Measurements from ENCODE around the gene HP1BP3.
A peak's percentile ranks its signal among the peaks of the same experiment; 100 is the strongest.

Gene HP1BP3

DNA sequence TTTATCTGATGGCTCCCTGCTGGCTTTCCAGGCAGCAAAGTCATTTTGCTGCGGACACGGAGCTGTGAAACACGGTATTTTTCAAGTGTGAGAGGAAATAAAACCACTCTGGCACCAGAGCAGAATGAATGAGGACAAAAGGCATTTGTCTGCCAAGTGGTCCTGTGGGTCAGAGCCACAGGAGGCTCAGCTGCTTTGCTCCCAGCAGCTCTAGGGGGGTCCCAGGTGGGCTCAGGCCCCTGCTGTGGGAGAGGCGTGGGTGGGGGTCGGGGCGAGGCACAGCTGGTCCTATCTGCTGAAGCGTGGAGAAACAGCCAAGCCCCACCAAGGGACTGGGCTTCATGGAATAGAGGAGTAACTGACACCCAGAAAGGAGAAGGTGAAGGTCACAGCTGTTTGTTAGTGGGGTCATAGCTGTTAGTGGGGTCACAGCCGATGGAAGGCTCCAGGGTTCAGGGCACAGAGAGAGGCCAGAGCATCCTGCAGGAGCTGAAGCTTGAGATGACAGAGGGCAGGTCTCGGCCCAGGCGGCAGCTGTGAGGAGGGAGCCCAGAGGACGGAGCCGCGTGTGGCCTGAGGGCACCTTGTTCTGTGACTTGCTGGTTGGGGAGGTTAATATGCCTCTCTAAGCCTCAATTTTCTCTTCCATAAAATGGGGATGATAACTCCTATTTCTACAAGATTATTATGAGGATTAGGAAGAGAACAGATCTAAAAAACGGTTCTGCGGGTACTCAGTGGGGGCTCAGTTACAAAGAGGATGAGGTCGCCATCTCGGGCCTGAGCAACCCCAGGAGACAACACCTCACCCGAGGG is 76.4 kb downstream of the HP1BP3 start:
- DNase-seq: no peak

DNA sequence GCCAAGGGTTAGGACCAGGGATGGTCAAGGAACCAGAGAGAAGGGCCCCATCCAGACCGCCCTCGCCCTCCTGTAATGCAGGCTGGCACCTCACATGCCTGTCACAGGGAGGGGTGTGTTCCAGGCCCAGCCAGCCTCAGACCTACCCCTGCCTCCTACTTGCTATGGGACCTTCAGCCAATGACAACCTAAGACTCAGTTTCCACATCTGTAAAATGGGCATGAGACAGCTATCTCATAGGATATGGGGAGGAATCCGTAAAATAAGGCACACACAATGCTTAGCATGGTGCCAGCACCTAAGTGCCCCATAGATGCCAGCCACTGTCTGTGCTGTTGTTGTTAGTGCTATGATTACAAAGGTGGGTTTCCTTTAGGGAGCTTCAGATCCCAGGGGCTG is 77.2 kb downstream of the HP1BP3 start:
- no peak for DNase-seq

DNA sequence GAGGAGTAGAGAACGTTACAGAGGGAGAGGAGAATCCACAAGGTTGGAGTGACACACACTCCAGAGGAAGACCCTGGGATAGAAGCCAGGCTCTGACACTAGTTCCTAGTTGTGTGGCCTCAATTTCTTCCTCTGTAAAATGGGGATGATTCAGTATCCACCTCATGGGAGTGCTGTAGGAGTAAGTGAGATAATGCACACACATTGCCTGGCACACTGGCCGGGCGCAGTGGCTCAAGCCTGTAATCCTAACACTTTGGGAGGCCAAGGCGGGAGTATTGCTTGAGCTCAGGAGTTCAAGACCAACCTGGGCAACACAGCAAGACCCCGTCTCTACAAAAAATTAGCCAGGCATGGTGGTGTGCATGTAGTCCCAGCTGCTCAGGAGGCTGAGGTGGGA is 78.2 kb downstream of the HP1BP3 start:
- no peak for DNase-seq

DNA sequence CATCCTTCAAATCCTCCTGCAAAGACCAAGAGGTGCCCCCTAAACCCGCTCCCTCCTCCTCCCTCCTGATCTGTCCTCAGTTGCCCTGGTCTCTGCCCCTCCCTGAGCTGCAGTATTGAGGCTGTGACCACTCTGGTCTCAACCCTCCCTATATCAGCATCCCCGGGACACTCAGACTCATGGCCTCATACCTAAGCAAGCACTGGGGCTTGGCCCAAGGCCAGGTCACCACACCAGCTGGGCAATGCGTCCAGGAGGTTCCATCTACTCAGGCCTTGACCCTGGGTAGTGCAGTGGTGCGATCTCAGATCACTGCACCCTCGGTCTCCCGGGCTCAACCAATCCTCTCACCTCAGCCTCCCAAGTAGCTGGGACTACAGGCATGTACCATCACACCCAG is 79.0 kb downstream of the HP1BP3 start:
- no peak for DNase-seq

DNA sequence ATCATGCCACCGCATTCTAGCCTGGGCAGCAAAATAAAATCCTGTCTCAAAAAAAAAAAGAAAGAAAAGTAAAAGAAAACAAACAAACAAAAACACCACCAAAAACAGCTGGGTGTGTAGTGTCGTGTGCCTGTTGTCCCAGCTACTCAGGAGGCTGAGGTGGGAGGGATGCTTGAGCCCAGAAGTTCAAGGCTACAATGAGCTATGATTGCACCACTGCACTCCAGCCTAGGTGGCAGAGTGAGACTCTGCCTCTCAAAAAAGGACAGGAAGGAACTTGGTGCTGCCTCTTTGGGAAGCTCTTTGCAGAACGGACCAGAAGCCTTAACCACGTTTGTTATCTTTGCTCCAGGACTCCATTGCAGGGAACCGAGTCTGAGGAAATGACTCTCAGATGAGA is 80.3 kb downstream of the HP1BP3 start:
- no peak for DNase-seq

DNA sequence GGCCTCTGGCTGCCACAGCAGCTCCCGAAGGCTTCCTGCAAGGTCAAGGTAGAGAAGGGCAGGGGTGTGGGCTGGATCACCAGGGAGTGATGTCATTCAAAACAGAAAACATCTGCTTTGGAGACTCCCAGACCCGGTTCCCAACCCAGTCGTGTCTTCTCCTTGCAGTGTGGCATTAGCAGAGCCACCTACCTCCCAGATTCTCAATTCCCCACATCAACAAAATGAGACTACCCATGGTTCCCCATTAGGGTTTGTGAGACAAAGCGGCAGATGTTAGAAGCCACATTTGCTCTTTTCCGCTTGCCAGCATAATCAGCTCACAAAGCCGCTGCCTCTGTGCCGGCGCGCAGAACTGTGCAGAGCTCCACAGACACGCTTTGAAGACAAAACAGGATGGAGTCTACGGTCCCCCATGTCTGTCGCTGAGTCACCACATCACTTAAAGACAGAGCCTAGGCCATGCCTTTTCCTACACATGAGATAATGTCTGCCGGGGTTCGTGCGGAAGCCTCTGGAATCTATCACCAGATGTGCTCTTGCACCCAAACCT is 81.8 kb downstream of the HP1BP3 start:
- DNase-seq: no peak

DNA sequence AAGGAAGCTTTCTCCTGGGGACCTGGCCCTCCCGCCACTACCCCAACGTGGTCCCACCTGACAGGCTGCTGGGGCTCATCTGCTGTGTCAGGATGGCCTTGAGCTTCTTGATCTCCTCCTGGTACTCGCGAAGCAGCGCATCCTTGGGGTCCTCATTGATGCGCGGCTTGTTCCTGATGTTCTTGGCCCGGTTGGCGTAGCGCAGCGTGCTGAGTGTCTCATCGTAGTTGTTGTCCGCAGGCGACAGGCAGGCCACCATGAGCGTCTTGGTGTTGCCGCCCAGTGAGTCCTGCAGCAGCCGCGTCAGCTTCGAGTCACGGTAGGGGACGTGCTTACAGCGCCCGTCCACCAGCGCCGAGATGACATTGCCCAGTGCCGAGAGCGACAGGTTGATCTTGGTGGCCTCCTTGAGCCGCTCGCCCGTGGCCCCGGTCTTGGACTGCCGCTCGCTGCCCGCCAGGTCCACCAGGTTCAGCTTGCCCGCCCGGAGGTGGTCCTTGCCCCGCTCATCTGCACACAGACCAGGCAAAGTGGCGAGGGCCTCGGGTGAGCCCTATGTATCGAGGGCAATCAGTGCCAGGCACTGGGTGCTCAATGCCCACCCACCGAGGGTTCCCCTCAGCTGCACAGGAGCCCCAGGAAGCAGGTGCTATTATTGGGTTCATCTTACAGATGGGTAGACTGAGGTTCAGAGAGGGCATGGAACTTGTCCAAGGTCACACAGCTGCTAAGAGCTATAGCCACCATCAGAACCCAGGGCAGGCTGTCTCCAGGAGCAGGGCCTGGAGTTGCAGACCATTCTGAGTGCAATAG is 82.5 kb downstream of the HP1BP3 start:
- DNase-seq: no peak

DNA sequence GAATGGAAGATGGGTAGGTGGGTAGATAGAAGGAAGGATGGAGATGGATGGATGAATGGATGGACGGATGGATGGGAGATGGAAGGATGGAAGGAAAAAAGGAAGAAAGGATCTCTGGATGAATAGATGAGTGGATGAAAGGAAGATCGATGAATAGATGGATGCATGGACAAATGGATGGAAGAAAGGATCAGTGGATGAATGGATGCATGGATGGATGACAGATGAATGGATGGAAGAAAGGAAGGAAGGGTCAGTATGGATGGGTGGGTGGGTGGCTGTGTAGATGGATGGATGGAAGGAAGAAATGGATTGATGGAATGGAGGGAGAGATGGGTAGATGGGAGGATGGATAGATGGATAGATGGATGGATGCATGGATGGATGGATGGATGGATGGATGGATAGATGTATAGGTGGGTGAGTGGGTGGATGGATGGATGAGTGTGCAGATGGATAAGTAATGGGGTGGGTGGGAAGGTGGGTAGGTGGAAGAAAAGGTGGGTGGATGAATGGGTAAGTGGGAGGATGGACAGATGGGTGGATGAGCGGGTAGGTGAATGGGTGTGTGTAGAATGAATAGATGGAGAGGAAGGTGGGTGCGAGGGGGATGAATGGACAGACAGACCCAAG is 83.9 kb downstream of the HP1BP3 start:
- DNase-seq: no peak

DNA sequence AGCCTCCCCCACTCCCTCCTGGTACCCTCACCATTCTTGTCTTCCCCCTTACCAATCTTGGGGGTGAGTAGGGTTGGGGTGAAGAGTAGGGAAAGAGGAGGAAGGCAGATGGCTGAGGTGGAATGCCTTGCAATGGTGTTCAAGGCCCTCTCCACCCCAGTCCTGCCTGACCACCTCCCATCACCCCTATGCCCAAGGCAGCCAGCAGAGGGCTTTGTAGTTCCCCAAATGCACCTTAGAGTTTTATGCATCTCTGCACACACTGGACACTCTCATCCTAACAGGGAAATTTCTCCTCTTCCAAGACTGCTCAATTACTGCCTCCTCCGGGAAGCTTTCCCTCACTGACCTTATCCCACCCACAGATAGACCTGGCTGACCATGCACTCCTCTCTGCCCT is 84.7 kb downstream of the HP1BP3 start:
- DNase-seq: no peak

DNA sequence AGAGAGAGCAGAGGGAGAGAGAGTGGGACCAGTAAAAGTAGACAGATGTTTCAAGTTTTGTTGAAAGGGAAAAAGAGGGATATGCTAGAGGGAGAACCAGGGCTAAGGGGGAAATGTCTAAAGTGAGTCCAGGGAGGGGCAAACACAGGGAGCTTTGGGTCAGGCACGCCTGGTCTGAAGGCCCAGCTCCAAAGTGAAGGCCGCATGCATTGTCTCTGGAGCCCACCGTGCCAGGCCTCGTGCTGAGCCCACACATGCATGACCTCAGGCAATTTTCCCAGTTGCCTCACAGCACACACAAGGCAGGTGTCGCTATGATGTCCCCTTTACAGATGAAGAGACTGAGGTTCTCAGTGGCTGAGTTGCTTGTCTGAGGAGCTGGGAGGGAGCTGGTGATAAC is 85.3 kb downstream of the HP1BP3 start:
- DNase-seq: no peak

DNA sequence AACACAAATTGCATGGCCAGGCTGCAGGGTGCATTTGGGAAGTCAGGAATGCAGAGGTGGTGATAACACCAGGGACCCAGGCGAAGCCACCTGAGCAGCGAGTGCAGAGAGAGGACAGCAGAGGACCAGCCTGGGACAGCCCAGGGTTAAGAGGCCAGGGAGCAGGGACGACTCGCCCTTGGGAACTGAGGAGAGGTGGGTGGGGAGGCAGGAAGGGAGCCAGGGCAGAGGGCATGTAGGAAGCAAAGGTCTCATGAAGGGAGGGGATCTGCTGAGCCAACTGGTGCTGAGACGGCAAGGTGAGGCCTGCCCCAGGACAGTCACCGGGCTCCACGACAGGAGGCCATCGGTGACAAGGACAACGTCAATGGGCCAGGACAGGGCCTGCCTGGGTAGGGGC is 85.7 kb downstream of the HP1BP3 start:
- no peak for DNase-seq

DNA sequence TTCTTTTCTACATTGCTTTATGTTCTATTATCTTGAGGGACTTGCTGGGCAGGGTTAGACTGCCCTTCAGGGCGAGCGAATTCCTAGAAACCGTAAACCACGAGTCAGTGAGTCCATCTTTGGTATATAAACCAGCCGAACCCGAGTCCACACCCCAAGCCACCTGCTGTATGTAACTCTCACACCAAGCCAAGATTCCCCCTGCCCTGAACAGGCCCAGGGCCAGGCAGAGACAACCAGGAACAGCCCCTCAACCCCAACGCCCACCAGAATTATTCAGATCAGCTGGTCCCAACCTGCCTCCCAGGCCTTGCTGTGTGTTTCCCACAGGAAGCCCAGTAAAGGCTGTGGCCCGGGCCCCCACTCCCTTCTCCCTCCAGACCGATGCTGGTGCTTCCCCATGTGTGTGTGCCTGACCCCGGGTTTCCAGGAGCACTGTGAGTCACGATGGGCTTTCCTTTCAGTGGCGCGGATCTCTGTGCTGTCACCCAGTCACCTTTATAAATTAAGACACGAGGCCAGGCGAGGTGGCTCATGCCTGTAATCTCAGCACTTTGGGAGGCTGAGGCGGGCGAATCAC is 86.4 kb downstream of the HP1BP3 start:
- no peak for DNase-seq

DNA sequence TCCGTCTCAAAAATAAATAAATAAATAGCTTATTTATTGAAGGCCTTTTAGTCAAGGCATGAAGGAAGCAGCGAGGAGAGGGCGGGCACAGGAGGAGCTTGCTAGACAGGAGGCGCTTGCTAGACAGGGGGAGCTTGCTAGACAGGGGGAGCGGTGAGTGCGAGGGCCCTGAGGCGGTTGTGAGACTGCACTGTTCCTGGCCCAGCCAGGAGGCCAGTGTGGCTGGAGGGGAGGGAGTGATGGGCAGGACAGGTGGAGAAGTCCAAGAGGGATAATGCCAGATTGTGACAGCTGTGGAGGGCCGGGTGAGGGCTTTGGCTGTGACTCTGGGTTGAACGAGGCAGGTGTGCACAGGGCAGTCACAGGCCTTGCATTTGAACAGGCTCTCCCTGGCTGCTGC is 87.5 kb downstream of the HP1BP3 start:
- DNase-seq: no peak

DNA sequence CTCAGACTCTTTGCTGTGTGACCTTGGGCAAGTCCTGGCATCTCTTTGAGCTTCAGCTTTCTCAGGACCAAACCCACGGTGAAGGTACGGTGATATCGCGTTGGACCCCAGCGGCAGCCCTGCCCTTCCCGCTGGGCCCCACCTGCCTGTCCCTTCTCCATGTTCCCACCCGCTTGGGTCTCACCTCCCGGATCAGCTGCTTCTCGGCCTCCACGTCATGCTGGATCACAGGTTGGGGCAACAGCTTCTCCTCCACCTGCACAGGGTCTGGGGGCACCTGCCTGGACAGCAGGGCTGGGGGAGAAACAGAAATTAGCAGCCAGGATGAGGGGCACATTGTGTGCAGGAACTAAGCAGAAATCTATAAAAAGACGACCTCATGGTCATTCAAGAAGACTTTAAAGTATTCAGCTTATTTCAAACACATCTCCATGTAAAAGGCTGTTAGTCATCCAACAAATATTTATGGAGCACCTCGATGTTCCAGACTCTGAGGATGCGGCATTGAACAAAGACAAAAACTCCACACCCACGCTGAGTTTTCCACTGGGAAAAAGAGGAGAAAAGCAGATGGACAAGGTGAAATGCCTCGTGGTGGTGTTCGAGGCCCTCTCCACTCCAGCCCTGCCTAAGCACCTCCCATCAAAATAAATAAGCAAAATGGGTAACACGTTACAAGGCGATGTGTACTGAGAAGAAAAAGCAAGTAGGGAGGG is 88.8 kb downstream of the HP1BP3 start:
- no peak for DNase-seq

DNA sequence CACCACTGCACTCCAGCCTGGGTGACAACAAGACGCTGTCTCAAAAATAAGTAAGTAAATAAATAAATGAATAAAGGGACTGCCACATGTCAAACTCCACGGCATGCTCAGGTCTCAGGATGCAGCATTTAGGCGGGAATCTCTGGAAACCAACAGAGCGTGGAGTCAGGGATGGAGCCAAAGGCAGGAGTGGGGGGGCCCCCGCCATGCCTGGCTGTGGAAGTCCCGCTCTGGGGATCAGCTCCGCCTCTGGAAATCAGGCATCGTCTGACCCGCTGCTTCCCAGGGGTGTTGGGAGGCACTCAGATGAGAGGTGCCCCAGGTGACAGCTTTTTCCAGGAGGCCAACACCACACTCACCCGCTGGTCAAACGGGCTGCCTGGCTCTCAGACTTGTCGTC is 89.5 kb downstream of the HP1BP3 start:
- DNase-seq: no peak

DNA sequence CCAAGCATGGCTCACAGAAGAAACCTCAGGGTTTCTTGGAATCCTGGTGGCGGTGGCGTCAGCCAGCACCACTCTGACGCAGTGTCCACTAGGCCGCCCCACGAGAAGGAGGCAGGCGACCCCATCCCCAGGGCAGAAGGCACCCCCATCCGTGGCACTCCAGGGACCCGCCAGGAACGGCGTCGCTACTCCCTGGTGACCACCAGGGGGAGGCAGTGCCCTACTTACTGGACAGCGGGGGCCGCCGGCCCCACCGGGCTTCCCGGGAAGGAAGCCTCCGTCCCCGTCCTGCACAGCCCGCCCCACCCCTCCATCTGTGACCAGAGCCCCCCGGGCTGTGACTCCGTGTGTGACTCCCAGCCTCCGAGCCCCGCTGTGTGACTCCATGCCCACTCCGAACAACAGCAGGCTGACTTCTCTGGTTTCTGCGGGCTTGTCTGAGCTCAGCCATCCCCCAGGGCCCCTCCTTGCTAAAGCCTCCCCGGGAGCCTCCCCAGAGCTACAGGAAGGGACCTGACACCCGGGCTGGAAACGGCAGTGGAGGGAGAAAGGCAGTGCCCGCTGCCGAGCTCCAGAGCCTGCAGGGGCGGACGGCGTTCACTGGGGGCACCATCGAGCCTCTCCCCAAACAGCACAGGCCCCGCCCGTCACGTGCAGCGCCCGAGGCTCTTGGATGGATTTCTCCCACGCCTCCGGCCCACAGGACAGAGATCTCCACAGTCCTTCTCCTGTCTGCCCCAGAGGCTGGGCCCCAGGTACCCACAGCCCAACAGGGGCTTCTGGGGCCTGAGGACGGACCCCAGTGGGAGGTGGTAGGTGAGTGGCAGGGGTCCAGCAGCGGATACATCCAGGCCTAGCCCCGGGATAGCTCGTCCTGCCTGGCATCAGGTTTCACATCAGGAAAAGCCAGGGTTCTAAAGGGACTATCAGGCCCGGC is 90.4 kb downstream of the HP1BP3 start:
- peak; percentile 30 for DNase-seq

DNA sequence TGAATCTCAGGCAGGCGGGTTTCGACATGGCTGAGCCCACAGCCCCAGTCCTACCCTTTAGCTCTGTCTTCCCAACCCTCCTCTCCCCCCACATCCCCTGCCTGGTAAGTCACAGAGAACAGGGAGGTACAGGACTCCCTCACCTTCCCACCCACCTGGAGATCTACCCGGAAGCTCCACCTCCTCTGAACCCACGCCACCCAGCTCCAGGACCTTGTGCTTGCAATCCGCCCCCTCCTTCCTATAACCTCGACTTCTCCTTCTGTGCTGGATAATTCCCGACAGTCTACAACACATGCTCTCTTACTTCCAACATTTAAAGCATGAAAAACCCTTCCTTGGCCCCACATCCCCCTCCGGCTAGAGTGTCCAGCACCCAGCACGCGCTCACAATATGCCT is 91.6 kb downstream of the HP1BP3 start:
- DNase-seq: no peak

DNA sequence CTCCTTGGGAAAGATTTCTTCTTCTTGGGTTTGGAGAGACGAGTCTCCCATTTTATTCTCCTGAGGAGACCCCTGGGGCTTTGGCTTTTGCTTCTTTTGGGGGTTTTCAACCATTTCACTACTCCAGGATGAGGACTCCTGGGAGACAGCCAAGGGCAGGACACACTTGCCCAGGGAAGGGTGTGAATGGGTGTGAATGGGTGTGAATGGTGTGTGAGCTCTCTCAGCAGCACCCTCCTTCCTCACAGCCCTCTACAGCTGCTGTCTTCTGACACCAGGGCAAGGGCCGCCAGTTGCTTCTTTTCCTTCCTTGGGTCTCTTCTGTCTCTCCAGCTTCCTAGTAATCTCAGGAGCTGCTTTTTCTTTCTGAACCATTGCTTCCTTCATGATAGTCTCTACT is 93.5 kb downstream of the HP1BP3 start:
- no peak for DNase-seq
